GM13976 (cell line): Measurements from ENCODE around the gene GPR42.

ENCODE experiments used
- DNase-seq: peaks from one replicate; pipeline ENCODE4 v3.0.0; 2012; ENCODE audit warnings: low spot score
- in situ Hi-C: fragments of 300-500 bp; cut with MboI; formaldehyde crosslinking; loops from one replicate; pipeline ENCODE4 v1.12.0; 2022; ENCODE audit warnings: low sequenced_read_pairs, mixed read lengths, inconsistent platforms; ENCODE audit not compliant: unreplicated experiment
- TF ChIP-seq, protein P1 (sequence below): IDR thresholded peaks from 2 replicates; pipeline ENCODE4 v1.5.1; 2012; ENCODE audit warnings: borderline replicate concordance, mild to moderate bottlenecking; ENCODE audit not compliant: insufficient read depth; ENCODE audit errors: extremely low read depth, missing control alignments, control extremely low read depth

The GPR42 gene

DNA sequence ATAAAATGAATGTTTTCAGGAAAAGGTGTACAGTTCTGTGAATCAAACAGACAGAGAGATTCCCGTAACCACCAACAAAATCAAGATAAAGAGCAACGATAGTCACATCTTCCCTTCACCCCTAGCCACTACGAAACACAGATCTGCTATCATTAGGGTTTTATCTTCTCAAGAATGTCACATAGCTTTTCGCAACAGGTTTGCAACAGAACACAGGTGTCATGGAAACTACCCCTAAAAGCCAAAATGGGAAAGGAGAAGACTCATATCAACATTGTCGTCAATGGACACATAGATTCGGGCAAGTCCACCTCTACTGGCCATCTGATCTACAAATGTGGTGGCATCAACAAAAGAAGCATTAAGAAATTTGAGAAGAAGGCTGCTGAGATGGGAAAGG lies 11.1 kb downstream of the GPR42 start:
- in situ Hi-C loops, result no loop called here
- no peak for DNase-seq
- TF ChIP-seq, protein P1, sequence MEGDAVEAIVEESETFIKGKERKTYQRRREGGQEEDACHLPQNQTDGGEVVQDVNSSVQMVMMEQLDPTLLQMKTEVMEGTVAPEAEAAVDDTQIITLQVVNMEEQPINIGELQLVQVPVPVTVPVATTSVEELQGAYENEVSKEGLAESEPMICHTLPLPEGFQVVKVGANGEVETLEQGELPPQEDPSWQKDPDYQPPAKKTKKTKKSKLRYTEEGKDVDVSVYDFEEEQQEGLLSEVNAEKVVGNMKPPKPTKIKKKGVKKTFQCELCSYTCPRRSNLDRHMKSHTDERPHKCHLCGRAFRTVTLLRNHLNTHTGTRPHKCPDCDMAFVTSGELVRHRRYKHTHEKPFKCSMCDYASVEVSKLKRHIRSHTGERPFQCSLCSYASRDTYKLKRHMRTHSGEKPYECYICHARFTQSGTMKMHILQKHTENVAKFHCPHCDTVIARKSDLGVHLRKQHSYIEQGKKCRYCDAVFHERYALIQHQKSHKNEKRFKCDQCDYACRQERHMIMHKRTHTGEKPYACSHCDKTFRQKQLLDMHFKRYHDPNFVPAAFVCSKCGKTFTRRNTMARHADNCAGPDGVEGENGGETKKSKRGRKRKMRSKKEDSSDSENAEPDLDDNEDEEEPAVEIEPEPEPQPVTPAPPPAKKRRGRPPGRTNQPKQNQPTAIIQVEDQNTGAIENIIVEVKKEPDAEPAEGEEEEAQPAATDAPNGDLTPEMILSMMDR, result no peak

DNA sequence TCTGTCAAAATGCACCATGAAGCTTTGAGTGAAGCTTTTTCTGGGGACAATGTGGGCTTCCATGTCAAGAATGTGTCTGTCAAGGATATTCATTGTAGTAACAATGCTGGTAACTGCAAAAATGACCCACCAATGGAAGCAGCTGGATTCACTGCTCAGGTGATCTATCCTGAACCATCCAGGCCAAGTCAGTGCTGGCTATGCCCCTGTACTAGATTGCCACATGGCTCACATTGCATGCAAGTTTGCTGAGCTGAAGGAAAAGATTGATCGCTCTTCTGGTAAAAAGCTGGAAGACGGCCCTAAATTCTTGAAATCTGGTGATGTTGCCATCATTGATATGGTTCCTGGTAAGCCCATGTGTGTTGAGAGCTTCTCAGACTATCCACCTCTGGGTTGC lies 12.7 kb downstream of the GPR42 start:
- TF ChIP-seq, protein P1, result no peak
- DNase-seq, result no peak
- in situ Hi-C loops, result no loop called here

DNA sequence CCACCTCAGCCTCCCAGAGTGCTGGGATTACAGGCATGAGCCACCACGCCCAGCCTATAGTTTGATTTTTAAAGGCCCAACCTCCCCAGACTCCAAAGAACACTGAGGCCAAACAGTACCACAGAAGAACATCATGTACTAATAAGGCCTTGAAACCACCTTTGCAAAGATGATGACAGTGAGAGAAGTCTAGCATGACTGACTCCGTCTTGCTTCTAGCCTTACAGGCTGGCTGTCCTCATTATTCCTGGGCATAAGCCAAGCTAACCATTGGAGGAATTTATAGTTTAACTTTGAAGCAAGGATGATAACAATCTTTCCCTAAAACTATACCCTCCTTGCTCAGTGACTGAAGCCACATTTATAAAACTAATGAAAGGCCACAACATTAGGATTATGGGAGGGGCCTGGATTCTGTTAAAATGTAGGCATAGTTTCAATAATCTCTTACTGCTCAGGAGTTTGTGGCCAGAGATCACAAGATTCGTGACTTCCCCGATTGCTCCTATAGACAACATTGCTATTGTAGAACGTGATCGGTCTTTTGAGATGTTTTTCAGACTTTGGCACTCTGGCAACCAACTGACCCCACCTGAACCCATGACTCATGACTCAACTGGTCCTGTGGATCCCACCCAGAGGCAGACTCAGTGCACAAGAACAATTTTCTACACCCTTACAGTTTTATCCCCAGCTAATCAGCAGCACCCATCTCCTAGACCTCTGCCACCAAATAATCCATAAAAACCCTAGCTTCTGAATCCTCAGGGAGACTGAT lies 17.6 kb downstream of the GPR42 start:
- in situ Hi-C loops, result no loop called here
- TF ChIP-seq, protein P1, result no peak
- no peak for DNase-seq

DNA sequence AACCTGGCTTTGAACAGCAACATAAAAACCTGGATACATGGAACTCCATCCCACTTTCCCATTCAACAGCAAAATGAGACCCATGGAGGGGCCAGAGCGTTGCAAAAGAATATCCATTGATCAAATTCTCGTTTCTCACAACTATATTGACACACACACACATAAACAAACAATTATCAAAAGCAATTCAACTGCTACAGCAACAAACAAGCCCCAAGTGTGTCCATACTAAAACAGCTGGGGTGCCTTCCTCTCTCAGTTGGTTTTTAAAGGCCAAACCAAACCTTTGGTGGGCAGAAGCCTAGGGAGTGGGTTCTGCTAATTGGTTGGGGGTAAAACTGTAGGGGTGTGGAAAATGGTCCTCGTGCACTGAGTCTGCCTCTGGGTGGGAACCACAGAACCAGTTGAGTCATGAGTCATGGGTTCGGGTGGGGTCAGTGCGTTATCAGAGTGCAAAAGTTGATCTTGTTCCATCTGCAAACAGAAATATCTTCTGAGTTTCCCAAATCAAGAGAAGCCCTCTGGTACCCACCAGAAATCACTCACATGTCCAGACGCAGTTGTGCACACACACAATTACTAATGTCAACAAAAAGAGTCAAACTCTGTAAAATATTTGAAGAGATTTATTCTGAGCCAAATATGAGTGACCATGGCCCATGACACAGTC lies 18.5 kb downstream of the GPR42 start:
- in situ Hi-C loops, result no loop called here
- TF ChIP-seq, protein P1, result no peak

DNA sequence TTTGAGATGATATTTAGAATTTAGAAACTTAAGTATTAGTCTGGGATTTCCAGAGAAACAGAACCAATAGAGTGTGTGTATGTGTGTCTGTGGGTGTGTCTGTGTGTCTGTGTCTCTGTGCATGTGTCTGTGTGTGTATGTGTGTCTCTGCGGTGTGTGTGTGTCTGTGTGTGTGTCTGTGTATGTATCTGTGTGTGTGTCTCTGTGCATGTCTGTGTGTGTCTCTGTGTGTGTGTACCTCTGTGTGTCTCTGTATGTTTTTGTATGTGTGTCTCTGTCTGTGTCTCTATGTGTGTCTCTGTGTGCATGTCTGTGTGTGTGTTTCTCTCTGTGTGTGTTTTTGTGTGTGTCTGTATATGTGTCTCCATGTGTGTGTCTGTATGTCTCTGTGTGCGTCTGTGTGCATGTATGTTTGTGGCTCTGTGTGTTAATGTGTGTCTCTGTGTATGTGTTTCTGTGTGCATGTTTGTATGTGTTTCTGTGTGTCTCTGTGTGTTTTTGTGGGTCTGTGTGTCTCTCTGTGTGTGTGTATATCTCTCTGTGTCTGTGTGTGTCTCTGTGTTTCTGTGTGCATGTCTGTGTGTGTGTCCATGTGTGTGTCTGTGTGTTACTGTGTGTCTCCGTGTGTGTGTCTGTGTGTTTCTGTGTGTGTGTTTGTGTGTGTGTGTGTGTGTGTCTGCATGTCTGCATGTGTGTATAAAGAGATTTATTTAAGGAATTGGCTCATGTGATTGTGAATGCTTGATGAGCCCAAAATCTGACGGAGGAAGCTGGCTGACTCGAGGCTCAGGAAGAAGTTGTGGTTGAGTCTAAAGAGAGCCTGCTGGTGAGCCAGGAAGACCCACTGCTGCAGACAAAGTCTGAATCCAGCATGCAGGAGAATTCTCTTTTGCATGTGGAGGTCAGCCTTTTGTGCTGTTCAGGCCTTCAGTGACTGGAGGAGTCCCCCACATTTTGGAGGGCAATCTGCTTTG lies 22.2 kb downstream of the GPR42 start:
- no peak for DNase-seq
- TF ChIP-seq, protein P1, result no peak
- in situ Hi-C loops, result no loop called here

More for the DNA sequence above, 18.5 kb downstream of the GPR42 start:
- DNase-seq, result no peak
